Measurements from ENCODE around the gene SQSTM1. TPM values are rescaled to one million over a fixed set of nuclear protein-coding genes. Genes with fewer than 3 reads are reported as not detected.
A peak's percentile ranks its signal among the peaks of the same experiment; 100 is the strongest.

Gene SQSTM1
- total and polyA plus RNA-seq, 9 of the 15 experiments (the other 6 are each of a cell fraction or from before 2014, with no cell fraction given), result 5.6 to 148 (median 64.0) TPM

- TF ChIP-seq MGA (IDR thresholded peaks at IDR 0.05) (peak; percentile 56; the same call in 1 of the 2 replicates), ZNF347 (CRISPR knock-in tag; IDR thresholded peaks at IDR 0.05; ENCODE audit: low read depth) (no peak), ZNF75A (CRISPR knock-in tag; IDR thresholded peaks at IDR 0.05) (no peak), HDAC8 (tag; IDR thresholded peaks at IDR 0.05) (no peak), ZC3H4 (CRISPR knock-in tag; IDR thresholded peaks at IDR 0.05; ENCODE audit: borderline replicate concordance) (no peak), SP2 (IDR thresholded peaks at IDR 0.05; ENCODE audit: extremely low read depth, low read depth, low read length, poor library complexity, severe bottlenecking) (peak; percentile 60), HDGF (IDR thresholded peaks at IDR 0.05) (0 out of 2 replicates have a peak, but pooled peaks have one; percentile 59), ZNF398 (CRISPR knock-in tag; IDR thresholded peaks at IDR 0.05) (no peak), ZNF277 (CRISPR knock-in tag; IDR thresholded peaks at IDR 0.05; ENCODE audit: borderline replicate concordance) (no peak), THRA (IDR thresholded peaks at IDR 0.05) (no peak)
Measured at GRCh38 chr5:179858586-179859427, 38.1 kb downstream of the SQSTM1 start, which contains the start of gene MRNIP (continued).

Measured in K562 (cell line).